ENCODE results near the gene KANSL1L. TPM values are rescaled to one million over a fixed set of nuclear protein-coding genes. Genes with fewer than 3 reads are reported as not detected.

Gene KANSL1L
- total and polyA plus RNA-seq, 7 donors = 1.8 to 21.5 (median 14.9) TPM

- no peak for ATAC-seq
Measured at GRCh38 chr2:210162466-210163124, 8.6 kb downstream of the KANSL1L start.

GRCh38 chr2:210159059-210159458, 12.2 kb downstream of the KANSL1L start:
- ATAC-seq = no peak
- intact Hi-C loops (cut with DNase I) = no loop called here
- Histone ChIP-seq H3K4me1 (peaks cover 21% of the 10 kb centered on the region), H3K36me3 (ENCODE audit: insufficient read depth in 1 of 2, low read depth in 1 of 2) (peaks cover 0 to 10% of the 10 kb centered on the region in 2 donors), H3K4me3 (no peak overlapping the region), H3K27me3 (ENCODE audit: insufficient read depth in 3 of 3, low read length in 2 of 3) (no peaks in the 10 kb centered on the region), H3K9me3 (no peaks in the 10 kb centered on the region), H3K27ac (no peak overlapping the region)
- no peak for TF ChIP-seq CTCF (IDR thresholded peaks at IDR 0.05)
- DNase-seq = no peak
- 79 to 97% (median 94%) methylated on average over 3 of the region's 3 CpGs for WGBS, 3 donors

More at GRCh38 chr2:210162466-210163124, 8.6 kb downstream of the KANSL1L start:
- Histone ChIP-seq H3K27me3 (ENCODE audit: insufficient read depth in 3 of 3, low read length in 2 of 3) (no peaks in the 10 kb centered on the region), H3K27ac (peak overlapping the region; percentile 30), H3K4me3 (peak overlapping the region; percentile 8), H3K9me3 (no peaks in the 10 kb centered on the region), H3K4me1 (peaks cover 49% of the 10 kb centered on the region), H3K36me3 (ENCODE audit: insufficient read depth in 1 of 2, low read depth in 1 of 2) (no peaks in the 10 kb centered on the region)
- no peak for TF ChIP-seq CTCF (IDR thresholded peaks at IDR 0.05)
- DNase-seq = no peak
- intact Hi-C loops (cut with DNase I) = no loop called here
- WGBS, 3 donors = 40 to 47% (median 41%) methylated on average over 6 of the region's 6 CpGs

- 30 to 46% (median 40%) methylated on average over 2 of the region's 2 CpGs for WGBS, 3 donors
- ATAC-seq (peak in 2 of 4 donors; percentile 55 to 61), DNase-seq (no peak)
- intact Hi-C loops (cut with DNase I) = no loop called here
- no peaks in the 10 kb centered on the region for H3K27me3 ChIP-seq (ENCODE audit: insufficient read depth in 3 of 3, low read length in 2 of 3)
- peaks cover 0 to 18% of the 10 kb centered on the region in 2 donors for H3K36me3 ChIP-seq (ENCODE audit: insufficient read depth in 1 of 2, low read depth in 1 of 2)
- no peak overlapping the region for H3K27ac ChIP-seq
- H3K4me3 ChIP-seq = no peak overlapping the region
- TF ChIP-seq CTCF (IDR thresholded peaks at IDR 0.05) = no peak
- no peaks in the 10 kb centered on the region for H3K9me3 ChIP-seq
- H3K4me1 ChIP-seq = peaks cover 17% of the 10 kb centered on the region
Measured at GRCh38 chr2:210158236-210158635, 13.0 kb downstream of the KANSL1L start.

GRCh38 chr2:210157526-210157925, 13.7 kb downstream of the KANSL1L start:
- Histone ChIP-seq H3K4me1 (peaks cover 11% of the 10 kb centered on the region), H3K4me3 (no peak overlapping the region), H3K9me3 (no peaks in the 10 kb centered on the region), H3K27me3 (ENCODE audit: insufficient read depth in 3 of 3, low read length in 2 of 3) (no peaks in the 10 kb centered on the region), H3K27ac (no peak overlapping the region), H3K36me3 (ENCODE audit: insufficient read depth in 1 of 2, low read depth in 1 of 2) (peaks cover 0 to 23% of the 10 kb centered on the region in 2 donors)
- 74 to 80% (median 78%) methylated on average over 3 of the region's 3 CpGs for WGBS, 3 donors
- ATAC-seq (no peak), DNase-seq (peak in 1 of 2 donors; percentile 34)
- TF ChIP-seq CTCF (IDR thresholded peaks at IDR 0.05) = no peak
- intact Hi-C loops (cut with DNase I) = no loop called here

GRCh38 chr2:210147614-210148013, 23.6 kb downstream of the KANSL1L start:
- Histone ChIP-seq H3K36me3 (ENCODE audit: insufficient read depth in 1 of 2, low read depth in 1 of 2) (peaks cover 0 to 21% of the 10 kb centered on the region in 2 donors), H3K9me3 (no peaks in the 10 kb centered on the region), H3K4me3 (no peak overlapping the region), H3K27ac (no peak overlapping the region), H3K27me3 (ENCODE audit: insufficient read depth in 3 of 3, low read length in 2 of 3) (no peaks in the 10 kb centered on the region), H3K4me1 (no peaks in the 10 kb centered on the region)
- DNase-seq (no peak), ATAC-seq (no peak)
- TF ChIP-seq CTCF (IDR thresholded peaks at IDR 0.05) = no peak
- intact Hi-C loops (cut with DNase I) = no loop called here
